Measurements from ENCODE around the gene TAPBPL.

TAPBPL gene, protein sequence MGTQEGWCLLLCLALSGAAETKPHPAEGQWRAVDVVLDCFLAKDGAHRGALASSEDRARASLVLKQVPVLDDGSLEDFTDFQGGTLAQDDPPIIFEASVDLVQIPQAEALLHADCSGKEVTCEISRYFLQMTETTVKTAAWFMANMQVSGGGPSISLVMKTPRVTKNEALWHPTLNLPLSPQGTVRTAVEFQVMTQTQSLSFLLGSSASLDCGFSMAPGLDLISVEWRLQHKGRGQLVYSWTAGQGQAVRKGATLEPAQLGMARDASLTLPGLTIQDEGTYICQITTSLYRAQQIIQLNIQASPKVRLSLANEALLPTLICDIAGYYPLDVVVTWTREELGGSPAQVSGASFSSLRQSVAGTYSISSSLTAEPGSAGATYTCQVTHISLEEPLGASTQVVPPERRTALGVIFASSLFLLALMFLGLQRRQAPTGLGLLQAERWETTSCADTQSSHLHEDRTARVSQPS

DNA sequence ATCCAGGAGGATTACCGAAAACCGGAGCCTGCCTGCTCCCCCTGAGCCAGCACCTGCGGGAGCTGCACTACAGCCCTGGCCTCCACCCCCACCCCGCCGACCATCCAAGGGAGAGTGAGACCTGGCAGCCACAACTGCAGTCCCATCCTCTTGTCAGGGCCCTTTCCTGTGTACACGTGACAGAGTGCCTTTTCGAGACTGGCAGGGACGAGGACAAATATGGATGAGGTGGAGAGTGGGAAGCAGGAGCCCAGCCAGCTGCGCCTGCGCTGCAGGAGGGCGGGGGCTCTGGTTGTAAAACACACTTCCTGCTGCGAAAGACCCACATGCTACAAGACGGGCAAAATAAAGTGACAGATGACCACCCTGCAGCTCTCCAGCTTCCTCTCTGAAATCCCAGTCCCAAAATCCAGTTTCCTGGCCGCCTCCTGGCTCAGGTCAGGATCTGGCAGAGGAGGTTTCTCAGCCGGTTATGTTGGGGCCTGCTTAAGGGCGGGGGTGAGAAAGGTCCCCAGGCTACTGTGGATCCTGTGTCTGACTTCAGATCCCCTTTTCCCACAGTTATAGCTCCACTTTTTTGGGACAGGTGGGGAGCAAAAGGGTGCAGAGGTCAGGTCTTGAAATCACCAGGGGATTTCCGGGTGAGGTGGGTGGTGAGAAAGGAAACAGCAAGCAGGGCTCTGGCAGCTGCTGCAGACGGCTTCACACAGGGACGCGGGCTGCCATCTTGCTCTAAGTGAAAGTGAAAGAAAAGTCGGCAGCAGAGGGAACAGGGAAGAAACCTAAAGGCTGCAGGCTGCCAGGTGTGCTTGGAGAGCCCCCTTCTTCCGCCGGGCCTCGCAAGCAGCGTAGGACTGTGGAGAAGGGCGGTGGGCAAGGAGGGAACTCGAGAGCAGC lies at the start of gene TAPBPL:
Gene TAPBPL, plus strand, starts transcription at position 695 of the 897 bp plus-strand sequence. CDS start 207 bp downstream, outside the sequence.
- TF ChIP-seq, protein P1, sequence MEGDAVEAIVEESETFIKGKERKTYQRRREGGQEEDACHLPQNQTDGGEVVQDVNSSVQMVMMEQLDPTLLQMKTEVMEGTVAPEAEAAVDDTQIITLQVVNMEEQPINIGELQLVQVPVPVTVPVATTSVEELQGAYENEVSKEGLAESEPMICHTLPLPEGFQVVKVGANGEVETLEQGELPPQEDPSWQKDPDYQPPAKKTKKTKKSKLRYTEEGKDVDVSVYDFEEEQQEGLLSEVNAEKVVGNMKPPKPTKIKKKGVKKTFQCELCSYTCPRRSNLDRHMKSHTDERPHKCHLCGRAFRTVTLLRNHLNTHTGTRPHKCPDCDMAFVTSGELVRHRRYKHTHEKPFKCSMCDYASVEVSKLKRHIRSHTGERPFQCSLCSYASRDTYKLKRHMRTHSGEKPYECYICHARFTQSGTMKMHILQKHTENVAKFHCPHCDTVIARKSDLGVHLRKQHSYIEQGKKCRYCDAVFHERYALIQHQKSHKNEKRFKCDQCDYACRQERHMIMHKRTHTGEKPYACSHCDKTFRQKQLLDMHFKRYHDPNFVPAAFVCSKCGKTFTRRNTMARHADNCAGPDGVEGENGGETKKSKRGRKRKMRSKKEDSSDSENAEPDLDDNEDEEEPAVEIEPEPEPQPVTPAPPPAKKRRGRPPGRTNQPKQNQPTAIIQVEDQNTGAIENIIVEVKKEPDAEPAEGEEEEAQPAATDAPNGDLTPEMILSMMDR (IDR thresholded peaks at IDR 0.05; ENCODE audit: insufficient read depth, missing control alignments): no peak
- DNase-seq (ENCODE audit: insufficient read length, low spot score): no peak
- no peak for FAIRE-seq

DNA sequence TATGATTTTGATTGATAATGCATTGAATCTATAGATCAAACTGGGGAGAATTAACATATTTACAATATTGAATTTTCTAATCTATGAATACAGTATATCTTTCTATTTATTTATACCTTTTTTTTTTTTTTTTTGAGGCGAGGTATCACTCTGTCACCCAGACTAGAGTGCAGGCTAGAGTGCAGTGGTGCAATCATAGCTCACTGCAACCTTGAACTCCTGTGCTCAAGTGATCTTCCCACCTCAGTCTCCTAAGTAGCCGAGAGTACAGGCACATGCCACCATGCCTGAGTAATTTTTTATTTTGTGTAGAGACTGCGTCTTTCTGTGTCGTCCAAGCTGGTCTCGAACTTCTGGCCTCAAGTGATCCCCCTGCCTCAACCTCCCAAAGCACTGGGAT lies 47.5 kb upstream of the TAPBPL start:
- TF ChIP-seq, protein P1 (IDR thresholded peaks at IDR 0.05; ENCODE audit: insufficient read depth, missing control alignments): no peak

DNA sequence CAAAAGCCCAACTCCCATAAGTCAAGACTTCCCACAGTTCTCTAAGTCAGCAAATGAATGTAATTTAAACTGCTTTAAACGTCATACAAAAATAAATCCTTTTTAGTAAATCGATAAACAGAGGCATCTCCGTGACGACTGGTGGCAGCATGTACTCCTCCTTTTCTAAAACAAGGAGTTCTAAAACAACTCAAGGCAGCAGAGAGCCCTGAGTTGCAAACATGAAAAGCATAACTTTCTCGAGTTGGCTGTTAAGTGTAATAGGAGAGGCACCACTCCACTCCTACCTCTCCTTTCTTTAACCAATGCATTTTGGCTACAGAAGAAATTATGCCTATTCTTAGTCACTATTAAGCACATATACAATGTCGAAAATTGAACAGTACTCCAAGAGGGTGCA lies 45.9 kb upstream of the TAPBPL start:
- TF ChIP-seq, protein P1 (IDR thresholded peaks at IDR 0.05; ENCODE audit: insufficient read depth, missing control alignments): no peak
- DNase-seq (ENCODE audit: insufficient read length, low spot score) (no peak), FAIRE-seq (no peak)

More for the DNA sequence above, 47.5 kb upstream of the TAPBPL start:
- FAIRE-seq (no peak), DNase-seq (ENCODE audit: insufficient read length, low spot score) (no peak)

DNA sequence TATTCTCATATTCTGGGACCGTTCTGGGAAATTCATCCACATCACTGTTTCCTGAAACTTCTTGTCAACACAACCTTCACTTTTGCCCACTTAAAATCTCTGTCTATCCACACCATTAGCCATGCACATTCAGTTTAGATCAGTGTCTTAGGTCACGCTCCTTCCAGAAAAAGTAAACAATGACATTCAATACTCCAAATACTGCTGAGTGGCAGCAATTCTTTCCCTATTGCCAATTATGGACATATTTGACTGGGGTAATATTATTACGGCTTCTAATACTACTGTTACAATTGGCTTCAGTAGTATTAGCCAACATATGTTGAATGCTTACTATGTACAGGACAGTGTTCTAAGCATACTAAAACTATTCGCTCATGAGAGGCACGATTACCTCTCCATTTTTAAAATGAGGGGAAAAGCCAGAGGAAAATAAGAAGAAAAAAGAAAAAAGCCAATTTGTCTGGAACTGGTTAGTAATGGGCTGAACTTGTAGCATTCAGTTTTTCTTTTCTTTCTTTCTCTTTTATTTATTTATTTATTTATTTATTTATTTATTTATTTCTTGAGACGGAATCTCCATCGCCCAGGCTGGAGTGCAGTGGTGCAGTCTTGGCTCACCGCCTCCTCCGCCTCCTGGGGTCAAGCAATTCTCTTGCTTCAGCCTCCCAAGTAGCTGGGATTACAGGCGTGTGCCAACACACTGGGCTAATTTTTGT lies 44.4 kb upstream of the TAPBPL start:
- TF ChIP-seq, protein P1 (IDR thresholded peaks at IDR 0.05; ENCODE audit: insufficient read depth, missing control alignments): no peak
- no peak for DNase-seq (ENCODE audit: insufficient read length, low spot score)
- FAIRE-seq: no peak

DNA sequence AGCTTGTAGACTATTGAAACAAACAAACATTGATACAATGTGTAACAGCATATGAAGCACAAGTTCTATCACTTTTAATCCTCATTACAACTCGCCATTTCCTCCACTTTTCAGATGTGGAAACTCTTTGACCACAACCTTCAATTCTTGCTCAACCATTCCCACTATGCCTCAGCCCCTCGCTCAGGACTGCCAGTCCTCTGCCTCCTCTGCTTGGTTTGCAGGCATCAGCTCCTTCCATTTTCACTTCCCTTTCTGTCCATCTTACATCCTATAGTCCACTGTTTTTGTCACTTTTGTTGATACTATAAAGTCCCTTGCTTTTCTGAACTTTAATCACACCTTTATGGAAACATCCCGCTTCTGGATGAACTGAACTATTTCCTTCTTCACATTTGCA lies 35.2 kb upstream of the TAPBPL start:
- TF ChIP-seq, protein P1 (IDR thresholded peaks at IDR 0.05; ENCODE audit: insufficient read depth, missing control alignments): no peak
- FAIRE-seq: no peak
- DNase-seq (ENCODE audit: insufficient read length, low spot score): no peak

DNA sequence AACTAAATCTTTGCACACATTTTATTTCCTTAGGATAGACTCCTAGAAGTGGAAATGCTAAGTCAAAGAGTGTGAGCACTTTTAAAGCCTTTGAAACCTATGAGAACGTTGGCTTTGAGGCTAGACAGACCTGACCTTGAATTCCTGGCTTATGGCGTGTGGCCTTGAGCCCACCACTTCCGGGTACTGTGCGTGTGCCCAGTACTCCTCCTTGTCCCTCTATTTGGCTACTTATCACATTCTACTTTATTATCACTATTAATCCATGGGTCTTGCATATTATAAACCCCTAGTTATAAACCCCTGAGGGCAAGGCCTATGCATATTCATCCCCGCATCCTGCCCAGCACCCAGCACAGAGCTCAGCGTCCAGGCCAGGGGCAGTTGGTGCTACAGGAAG lies 33.0 kb upstream of the TAPBPL start:
- TF ChIP-seq, protein P1 (IDR thresholded peaks at IDR 0.05; ENCODE audit: insufficient read depth, missing control alignments): no peak
- FAIRE-seq (no peak), DNase-seq (ENCODE audit: insufficient read length, low spot score) (no peak)
